Esophagus squamous epithelium (tissue), 5 donors: Measurements from ENCODE around the gene CTSD. TPM values are rescaled to one million over a fixed set of nuclear protein-coding genes. Genes with fewer than 3 reads are reported as not detected.

Experiments used
- DNase-seq: peaks from one replicate; lab custom pipeline; 2025; lab: John Stamatoyannopoulos, UW
- H3K27ac ChIP-seq, 4 donors: fragments of 200-600 bp; sonication (generic); one replicate each; pipeline ENCODE4 v1.5.1; 2016 to 2019; ENCODE audit warnings: mild to moderate bottlenecking in 1 of 4
- H3K27me3 ChIP-seq, 4 donors: fragments of 200-600 bp; sonication (generic); 1 replicate in 3 of 4; 2 replicates in 1 of 4; pipeline versions ENCODE4 v1.5.1 to v1.6.0; 2017 to 2021; ENCODE audit warnings: antibody characterized with exemption in 1 of 4
- H3K36me3 ChIP-seq, 3 donors: fragments of 200-600 bp; sonication (generic); one replicate each; pipeline ENCODE4 v1.5.1; 2016 to 2019
- H3K4me1 ChIP-seq, 3 donors: fragments of 200-600 bp; sonication (generic); one replicate each; pipeline ENCODE4 v1.5.1; 2017 to 2019
- H3K4me3 ChIP-seq, 4 donors: fragments of 200-600 bp; sonication (generic); 1 replicate in 3 of 4; 2 replicates in 1 of 4; pipeline ENCODE4 v1.5.1; 2016 to 2019; ENCODE audit warnings: mild to moderate bottlenecking in 2 of 4, moderate library complexity in 1 of 4
- H3K9me3 ChIP-seq, 3 donors: fragments of 200-600 bp; sonication (generic); one replicate each; pipeline ENCODE4 v1.5.1; 2016 to 2019
- POLR2A ChIP-seq, 4 donors: fragments of 450-650 bp; IDR thresholded peaks; one replicate each; pipeline ENCODE4 v1.6.1; 2017; ENCODE audit warnings: antibody characterized with exemption in 4 of 4, mild to moderate bottlenecking in 4 of 4, moderate library complexity in 3 of 4
- WGBS, 2 donors: methylation state at CpG; one replicate each; pipeline ENCODE4 v1.1.5; 2018; 5-methylcytosine and 5-hydroxymethylcytosine counted together
- intact Hi-C: fragments of 100-400 bp; cut with DNase I; formaldehyde crosslinking; loops from one replicate; pipeline ENCODE4 v1.15.0; 2022
- total RNA-seq, 4 donors: library from RNA; depleted of rRNA; stranded (reverse); fragments of >200 nt; gene quantifications; one replicate each; pipeline ENCODE4 v1.1.0, GENCODE V29; 2016
- TF ChIP-seq, protein P1 (sequence below), 6 experiments: fragments of 450-650 bp in 4 of 6; fragments of 200-600 bp in 2 of 6; sonication (generic) in 2 of 6; IDR thresholded peaks; one replicate each; pipeline ENCODE4 v1.5.1; 2016 to 2019; ENCODE audit warnings: antibody characterized with exemption in 6 of 6, mild to moderate bottlenecking in 4 of 6, moderate library complexity in 4 of 6
- donor health status: DM: yes; HTN: yes; CAD: no.

The CTSD gene
- total RNA-seq, 4 donors from 2014 or later = 369 to 649 (median 567) TPM

DNA sequence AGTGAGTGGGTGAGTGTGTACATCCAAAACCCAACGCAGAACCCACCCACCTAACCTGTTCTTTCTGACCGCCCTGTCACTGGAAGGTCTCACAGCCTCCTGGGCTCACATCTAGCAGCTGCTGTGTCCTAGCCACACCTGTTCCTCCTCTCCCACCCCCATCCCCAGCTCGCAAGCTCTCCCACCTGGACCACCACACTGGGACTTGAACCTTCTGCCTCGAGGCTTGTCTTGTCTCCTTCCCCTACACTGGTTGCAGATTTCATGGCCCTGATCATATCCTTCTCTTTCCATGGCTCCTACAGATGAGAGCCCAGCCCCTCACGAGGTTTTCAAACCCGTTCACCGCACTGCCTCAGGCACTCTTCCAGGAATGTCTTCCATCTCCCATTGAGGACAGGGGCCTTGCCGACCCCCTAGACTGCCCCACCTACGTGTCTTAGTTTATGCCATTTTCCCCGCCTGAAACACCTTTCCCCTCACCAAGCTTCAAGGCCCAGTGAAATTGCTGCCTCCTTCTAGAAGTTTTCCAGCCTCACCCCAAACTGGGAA lies 20.1 kb downstream of the CTSD start:
- 74 to 83% methylated on average over 10 of the region's 10 CpGs for WGBS, 2 donors
- TF ChIP-seq POLR2A (IDR thresholded peaks at IDR 0.05) = no peak
- TF ChIP-seq, protein P1, sequence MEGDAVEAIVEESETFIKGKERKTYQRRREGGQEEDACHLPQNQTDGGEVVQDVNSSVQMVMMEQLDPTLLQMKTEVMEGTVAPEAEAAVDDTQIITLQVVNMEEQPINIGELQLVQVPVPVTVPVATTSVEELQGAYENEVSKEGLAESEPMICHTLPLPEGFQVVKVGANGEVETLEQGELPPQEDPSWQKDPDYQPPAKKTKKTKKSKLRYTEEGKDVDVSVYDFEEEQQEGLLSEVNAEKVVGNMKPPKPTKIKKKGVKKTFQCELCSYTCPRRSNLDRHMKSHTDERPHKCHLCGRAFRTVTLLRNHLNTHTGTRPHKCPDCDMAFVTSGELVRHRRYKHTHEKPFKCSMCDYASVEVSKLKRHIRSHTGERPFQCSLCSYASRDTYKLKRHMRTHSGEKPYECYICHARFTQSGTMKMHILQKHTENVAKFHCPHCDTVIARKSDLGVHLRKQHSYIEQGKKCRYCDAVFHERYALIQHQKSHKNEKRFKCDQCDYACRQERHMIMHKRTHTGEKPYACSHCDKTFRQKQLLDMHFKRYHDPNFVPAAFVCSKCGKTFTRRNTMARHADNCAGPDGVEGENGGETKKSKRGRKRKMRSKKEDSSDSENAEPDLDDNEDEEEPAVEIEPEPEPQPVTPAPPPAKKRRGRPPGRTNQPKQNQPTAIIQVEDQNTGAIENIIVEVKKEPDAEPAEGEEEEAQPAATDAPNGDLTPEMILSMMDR (IDR thresholded peaks at IDR 0.05) = no peak
- intact Hi-C loops = no loop called here
- H3K36me3 ChIP-seq = no peaks in the 10 kb centered on the region
- H3K27ac ChIP-seq = no peak overlapping the region
- H3K27me3 ChIP-seq = peaks cover 0 to 55% (median 0%) of the 10 kb centered on the region in 4 donors
- no peak overlapping the region for H3K4me3 ChIP-seq
- peaks cover 3 to 32% (median 4%) of the 10 kb centered on the region in 3 donors for H3K4me1 ChIP-seq
- H3K9me3 ChIP-seq = no peaks in the 10 kb centered on the region
- DNase-seq = no peak

DNA sequence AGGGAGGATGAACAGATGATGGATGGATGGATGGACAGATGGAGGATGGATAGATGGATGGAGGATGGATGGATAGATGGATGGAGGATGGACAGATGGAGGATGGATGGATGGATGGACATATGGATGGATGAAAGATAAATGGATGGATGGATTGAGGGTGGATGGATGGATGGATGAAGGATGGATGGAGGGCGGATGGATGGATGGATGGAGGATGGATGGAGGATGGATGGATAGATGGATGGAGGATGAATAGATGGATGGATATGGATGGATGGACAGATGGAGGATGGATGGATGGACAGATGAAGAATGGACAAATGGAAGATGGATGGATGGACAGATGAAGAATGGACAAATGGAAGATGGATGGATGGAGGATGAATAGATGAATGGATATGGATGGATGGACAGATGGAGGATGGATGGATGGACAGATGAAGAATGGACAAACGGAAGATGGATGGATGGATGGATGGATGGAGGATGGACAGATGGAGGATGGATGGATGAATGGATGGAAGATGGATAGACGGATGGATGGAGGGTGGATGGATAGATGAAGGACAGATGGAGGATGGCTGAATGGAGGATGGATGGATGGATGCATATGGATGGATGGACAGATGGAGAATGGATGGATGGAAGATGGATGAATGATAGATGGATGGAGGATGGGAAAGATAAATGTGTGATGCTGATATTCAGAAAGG lies 20.7 kb downstream of the CTSD start:
- intact Hi-C loops = no loop called here
- DNase-seq = no peak
- WGBS, 2 donors = 76 to 87% methylated on average over 3 of the region's 3 CpGs

DNA sequence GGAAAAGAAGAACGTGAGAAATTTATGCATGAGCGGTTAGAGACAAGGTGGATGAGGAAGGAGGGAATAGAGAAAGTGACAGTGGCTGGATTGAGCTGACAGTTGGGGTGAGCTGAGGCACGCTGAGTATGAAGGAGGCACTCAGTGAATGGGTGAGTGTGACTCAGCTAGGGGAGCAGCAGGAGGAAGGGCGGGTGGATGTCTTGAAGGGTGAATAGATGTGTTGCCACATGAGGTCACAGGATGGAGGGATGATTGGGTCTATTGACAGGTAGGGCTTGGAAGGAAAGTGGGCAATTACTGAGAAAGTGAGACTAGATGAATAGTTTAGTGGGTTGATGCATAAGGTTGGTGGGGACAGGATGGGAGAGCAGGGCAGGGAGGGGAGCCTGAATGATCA lies 21.4 kb downstream of the CTSD start:
- TF ChIP-seq, protein P1 (IDR thresholded peaks at IDR 0.05) = no peak
- TF ChIP-seq POLR2A (IDR thresholded peaks at IDR 0.05) = no peak
- intact Hi-C loops = no loop called here
- no peak for DNase-seq
- Histone ChIP-seq H3K27ac (no peak overlapping the region), H3K27me3 (peaks cover 0 to 55% (median 0%) of the 10 kb centered on the region in 4 donors), H3K36me3 (no peaks in the 10 kb centered on the region), H3K9me3 (peaks cover 0 to 2% (median 1%) of the 10 kb centered on the region in 3 donors), H3K4me1 (peaks cover 0 to 20% (median 0%) of the 10 kb centered on the region in 3 donors), H3K4me3 (no peak overlapping the region)
- WGBS, 2 donors = 44 to 60% methylated on average over 4 of the region's 4 CpGs

More for the DNA sequence above, 20.7 kb downstream of the CTSD start:
- no peak overlapping the region for H3K27ac ChIP-seq
- no peaks in the 10 kb centered on the region for H3K9me3 ChIP-seq
- H3K36me3 ChIP-seq = no peaks in the 10 kb centered on the region
- H3K4me1 ChIP-seq = peaks cover 0 to 26% (median 0%) of the 10 kb centered on the region in 3 donors
- no peak overlapping the region for H3K4me3 ChIP-seq
- TF ChIP-seq, protein P1 (IDR thresholded peaks at IDR 0.05) = no peak
- no peak for TF ChIP-seq POLR2A (IDR thresholded peaks at IDR 0.05)
- peaks cover 0 to 55% (median 0%) of the 10 kb centered on the region in 4 donors for H3K27me3 ChIP-seq

DNA sequence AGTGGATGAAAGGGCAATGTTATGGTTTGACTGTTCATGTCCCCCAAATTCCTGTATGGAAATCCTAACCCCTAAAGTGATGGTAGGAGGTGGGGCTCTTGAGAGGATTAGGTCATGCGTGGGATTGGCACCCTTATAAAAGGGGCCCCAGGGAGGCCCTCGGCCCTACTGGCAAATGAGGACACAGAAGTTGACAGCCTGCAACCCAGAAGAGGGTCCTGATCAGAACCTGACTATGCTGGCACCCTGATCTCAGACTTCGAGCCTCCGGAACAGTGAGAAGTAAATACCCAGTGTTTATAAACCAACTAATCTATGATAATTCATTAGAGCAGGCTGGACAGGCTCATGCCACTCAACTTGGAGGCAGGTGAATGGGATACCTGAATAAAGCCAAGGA lies 22.0 kb downstream of the CTSD start:
- no peak for DNase-seq
- intact Hi-C loops = no loop called here

More for the DNA sequence above, 22.0 kb downstream of the CTSD start:
- no peak for TF ChIP-seq POLR2A (IDR thresholded peaks at IDR 0.05)
- TF ChIP-seq, protein P1 (IDR thresholded peaks at IDR 0.05) = no peak
- 78 to 86% methylated on average over 1 to 4 of the region's 4 CpGs for WGBS, 2 donors
- no peaks in the 10 kb centered on the region for H3K36me3 ChIP-seq
- H3K27ac ChIP-seq = no peak overlapping the region
- peaks cover 0 to 13% (median 0%) of the 10 kb centered on the region in 3 donors for H3K4me1 ChIP-seq
- H3K9me3 ChIP-seq = peaks cover 0 to 6% (median 6%) of the 10 kb centered on the region in 3 donors
- H3K27me3 ChIP-seq = peaks cover 0 to 56% (median 0%) of the 10 kb centered on the region in 4 donors
- no peak overlapping the region for H3K4me3 ChIP-seq
